GM21526 (cell line): ENCODE data around the gene CCDC14.
"Not testable (repeated sequence)": the region's sequence is repeated elsewhere in the genome, so short reads cannot be mapped to it uniquely, and the experiment has no call there.

Experiments
- ATAC-seq: cut with Tn5 transposase; IDR thresholded peaks from one replicate; pipeline ENCODE4 v1.9.1; 2021; ENCODE audit warnings: moderate library complexity; ENCODE audit not compliant: unreplicated experiment, low FRiP score

CCDC14 gene

GRCh38 chr3:123966799-123967198 is 5.8 kb upstream of the CCDC14 start:
- ATAC-seq: not testable (repeated sequence)

- not testable (repeated sequence) for ATAC-seq
Observed at GRCh38 chr3:123964793-123965192, 3.8 kb upstream of the CCDC14 start.

- no peak for ATAC-seq
Observed at GRCh38 chr3:123961508-123961856, 453 bp upstream of the CCDC14 start.

- peak; percentile 80 for ATAC-seq
Observed at GRCh38 chr3:123953735-123954134, 7.3 kb downstream of the CCDC14 start.

- ATAC-seq: no peak
Observed at GRCh38 chr3:123952844-123953520, 8.0 kb downstream of the CCDC14 start.

- no peak for ATAC-seq
Observed at GRCh38 chr3:123951522-123952447, 9.2 kb downstream of the CCDC14 start.

GRCh38 chr3:123949641-123950040 is 11.4 kb downstream of the CCDC14 start:
- ATAC-seq: no peak

GRCh38 chr3:123948449-123948848 is 12.6 kb downstream of the CCDC14 start:
- no peak for ATAC-seq

GRCh38 chr3:123947482-123947881 is 13.5 kb downstream of the CCDC14 start:
- ATAC-seq: no peak

- no peak for ATAC-seq
Observed at GRCh38 chr3:123941542-123941941, 19.5 kb downstream of the CCDC14 start.

GRCh38 chr3:123941121-123941520 is 19.9 kb downstream of the CCDC14 start:
- ATAC-seq: no peak

- ATAC-seq: no peak
Observed at GRCh38 chr3:123939706-123940105, 21.3 kb downstream of the CCDC14 start.

GRCh38 chr3:123936400-123936799 is 24.6 kb downstream of the CCDC14 start:
- ATAC-seq: no peak

- ATAC-seq: no peak
Observed at GRCh38 chr3:123935830-123936229, 25.2 kb downstream of the CCDC14 start.

GRCh38 chr3:123934250-123934649 is 26.8 kb downstream of the CCDC14 start:
- no peak for ATAC-seq

- ATAC-seq: no peak
Observed at GRCh38 chr3:123930445-123930844, 30.6 kb downstream of the CCDC14 start.

GRCh38 chr3:123929325-123929724 is 31.7 kb downstream of the CCDC14 start:
- ATAC-seq: no peak

- no peak for ATAC-seq
Observed at GRCh38 chr3:123926396-123926795, 34.6 kb downstream of the CCDC14 start.

- no peak for ATAC-seq
Observed at GRCh38 chr3:123920868-123921267, 40.2 kb downstream of the CCDC14 start.

- no peak for ATAC-seq
Observed at GRCh38 chr3:123920383-123920782, 40.6 kb downstream of the CCDC14 start.

GRCh38 chr3:123919353-123919752 is 41.7 kb downstream of the CCDC14 start:
- ATAC-seq: no peak

- no peak for ATAC-seq
Observed at GRCh38 chr3:123914829-123915228, 46.2 kb downstream of the CCDC14 start.
